HEK293T (cell line): ENCODE data around the gene ALPG.

ENCODE experiments used
- ARNT ChIP-seq: fragments of 450-650 bp; IDR thresholded peaks from 2 replicates; pipeline ENCODE4 v1.6.1; 2017; ENCODE audit warnings: mild to moderate bottlenecking
- BHLHE40 ChIP-seq: fragments of 450-650 bp; IDR thresholded peaks from 2 replicates; pipeline ENCODE4 v1.6.1; 2016; ENCODE audit warnings: mild to moderate bottlenecking, moderate library complexity, borderline replicate concordance
- ELF4 ChIP-seq: fragments of 450-650 bp; IDR thresholded peaks from 2 replicates; pipeline ENCODE4 v1.6.1; 2017; ENCODE audit warnings: antibody characterized with exemption
- FOXK2 ChIP-seq: fragments of 450-650 bp; IDR thresholded peaks from 2 replicates; pipeline ENCODE4 v1.6.1; 2016; ENCODE audit warnings: mild to moderate bottlenecking
- FOXM1 ChIP-seq: fragments of 450-650 bp; IDR thresholded peaks from 2 replicates; pipeline ENCODE4 v1.6.1; 2017; ENCODE audit warnings: mild to moderate bottlenecking, borderline replicate concordance
- L3MBTL2 ChIP-seq: fragments of 450-650 bp; conservative IDR thresholded peaks from 2 replicates; pipeline ENCODE4 v1.6.1; 2016; ENCODE audit warnings: mild to moderate bottlenecking
- NFRKB ChIP-seq: fragments of 450-650 bp; IDR thresholded peaks from 2 replicates; pipeline ENCODE4 v1.6.1; 2016; ENCODE audit warnings: mild to moderate bottlenecking, moderate library complexity
- SP1 ChIP-seq: fragments of 450-650 bp; IDR thresholded peaks from 2 replicates; pipeline ENCODE4 v1.6.1; 2017
- SUZ12 ChIP-seq: fragments of 450-650 bp; IDR thresholded peaks from 2 replicates; pipeline ENCODE4 v1.6.1; 2016; ENCODE audit warnings: mild to moderate bottlenecking
- ZNF384 ChIP-seq: fragments of 450-650 bp; IDR thresholded peaks from 2 replicates; pipeline ENCODE4 v1.6.1; 2016

DNA sequence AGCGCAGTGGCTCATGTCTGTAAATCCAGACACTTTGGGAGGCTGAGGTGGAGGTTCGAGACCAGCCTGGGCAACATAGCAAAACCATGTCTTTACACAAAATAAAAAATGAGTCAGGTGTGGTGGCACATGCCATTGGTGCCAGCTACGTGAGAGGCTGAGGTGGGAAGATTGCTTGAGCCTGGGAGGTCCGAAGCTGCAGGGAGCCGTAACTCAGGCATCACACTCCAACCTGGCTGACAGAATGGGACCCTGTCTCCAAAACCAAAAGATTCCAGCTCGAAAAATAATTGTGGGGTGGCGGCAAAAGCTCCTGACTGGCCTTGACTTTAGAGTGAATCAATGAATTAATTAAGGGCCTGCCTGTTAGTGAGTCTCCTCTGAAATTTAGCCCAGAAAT is 29.3 kb upstream of the ALPG start:
- TF ChIP-seq ZNF384 (no peak), SUZ12 (no peak), SP1 (no peak), ELF4 (no peak), ARNT (no peak), FOXM1 (no peak), NFRKB (no peak), BHLHE40 (no peak), FOXK2 (no peak), L3MBTL2 (no peak)
